Activated T-cell treated with anti-CD3 and anti-CD28 coated beads, Interleukin-2, amount 50 U/mL, for 24 hours (primary cell): Measurements from ENCODE around the gene SLC35E1.
"Not testable (repeated sequence)": the region's sequence is repeated elsewhere in the genome, so short reads cannot be mapped to it uniquely, and the experiment has no call there.

Experiments used
- DNase-seq: peaks from one replicate; pipeline ENCODE4 v3.0.0-alpha.2; 2020
- H3K27ac Mint-ChIP-seq: 2 replicates; pipeline ENCODE4 v1.8.0; 2020; ENCODE audit warnings: mild to moderate bottlenecking, mixed read lengths
- H3K27me3 Mint-ChIP-seq: 2 replicates; pipeline ENCODE4 v1.8.0; 2020; ENCODE audit warnings: mixed read lengths
- H3K36me3 Mint-ChIP-seq: 2 replicates; pipeline ENCODE4 v1.8.0; 2020; ENCODE audit warnings: low read depth, mixed read lengths
- H3K4me1 Mint-ChIP-seq: 2 replicates; pipeline ENCODE4 v1.8.0; 2020; ENCODE audit warnings: low read depth, mixed read lengths
- H3K4me3 Mint-ChIP-seq: 2 replicates; pipeline ENCODE4 v1.8.0; 2020; ENCODE audit warnings: mild to moderate bottlenecking, moderate library complexity, mixed read lengths
- H3K9me3 Mint-ChIP-seq: 2 replicates; pipeline ENCODE4 v1.8.0; 2020; ENCODE audit warnings: mixed read lengths

Gene SLC35E1

DNA sequence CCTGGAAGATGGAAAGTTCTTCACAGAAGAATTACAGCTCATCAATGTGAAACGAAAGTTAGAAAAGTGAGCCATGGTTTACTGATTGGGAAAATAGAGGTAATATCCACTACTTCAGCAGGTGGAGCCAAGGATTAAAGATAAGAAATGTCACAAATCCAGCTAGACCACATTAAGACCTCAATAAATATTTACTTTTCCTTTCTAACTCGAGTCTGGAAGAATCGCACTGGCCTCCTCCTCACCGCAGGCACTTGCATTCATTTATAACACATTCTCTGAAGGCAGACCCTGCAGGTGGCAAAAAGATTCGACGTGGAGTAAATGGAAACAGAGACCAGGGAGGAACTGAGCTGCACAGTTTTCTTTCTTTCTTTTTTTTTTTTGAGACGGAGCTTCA lies 7.4 kb downstream of the SLC35E1 start:
- Mint-ChIP-seq H3K9me3 (no peaks in the 10 kb centered on the region), H3K27me3 (no peaks in the 10 kb centered on the region), H3K4me1 (peaks cover 32% of the 10 kb centered on the region), H3K27ac (peak overlapping the region; percentile 74), H3K36me3 (peaks cover 89% of the 10 kb centered on the region), H3K4me3 (no peak overlapping the region)
- DNase-seq, result no peak

DNA sequence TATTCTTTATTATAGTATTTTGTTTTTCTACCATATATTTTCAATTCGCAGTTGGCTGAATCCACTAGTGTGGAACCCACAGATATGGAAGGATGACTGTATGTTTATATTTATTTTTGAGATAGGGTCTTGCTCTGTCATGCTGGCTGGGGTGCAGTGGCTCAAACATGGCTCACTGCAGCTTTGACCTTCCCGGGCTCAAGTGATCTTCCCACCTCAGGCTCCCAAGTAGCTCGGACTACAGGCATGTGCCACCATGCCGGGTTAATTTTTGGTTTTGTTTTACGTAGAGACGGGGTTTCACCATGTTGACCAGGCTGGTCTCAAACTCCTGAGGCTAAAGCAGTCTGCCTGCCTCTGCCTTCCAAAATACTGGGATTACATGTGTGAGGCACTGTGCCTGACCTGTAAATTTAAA lies 9.6 kb downstream of the SLC35E1 start:
- H3K36me3 Mint-ChIP-seq, result peaks cover 82% of the 10 kb centered on the region

DNA sequence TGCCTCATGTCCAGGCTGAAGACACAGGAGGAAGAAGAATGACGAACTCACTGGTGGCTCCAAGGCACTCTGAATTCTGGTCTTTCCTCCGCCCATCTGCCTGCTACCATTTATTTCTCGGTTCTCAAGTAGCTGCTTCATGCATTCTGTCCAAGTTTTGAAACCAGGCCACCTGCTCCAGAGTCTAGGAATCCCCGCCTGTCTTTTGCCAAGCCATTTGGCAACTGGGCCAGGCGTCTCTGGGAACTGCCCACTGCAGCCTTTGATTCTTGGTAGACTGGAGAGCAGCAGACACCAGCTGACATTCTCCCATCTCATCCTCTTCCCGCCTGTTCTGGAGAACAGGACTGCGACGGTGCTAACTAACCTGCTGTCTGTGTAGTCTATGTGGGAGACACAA lies 10.8 kb downstream of the SLC35E1 start:
- Mint-ChIP-seq H3K4me3 (no peak overlapping the region), H3K9me3 (no peaks in the 10 kb centered on the region), H3K36me3 (peaks cover 80% of the 10 kb centered on the region), H3K27ac (no peak overlapping the region), H3K27me3 (no peaks in the 10 kb centered on the region), H3K4me1 (peaks cover 15% of the 10 kb centered on the region)
- DNase-seq, result no peak

More for the DNA sequence above, 9.6 kb downstream of the SLC35E1 start:
- H3K4me3 Mint-ChIP-seq, result no peak overlapping the region
- no peaks in the 10 kb centered on the region for H3K27me3 Mint-ChIP-seq
- no peak for DNase-seq
- H3K4me1 Mint-ChIP-seq, result peaks cover 21% of the 10 kb centered on the region
- H3K27ac Mint-ChIP-seq, result no peak overlapping the region
- H3K9me3 Mint-ChIP-seq, result no peaks in the 10 kb centered on the region

DNA sequence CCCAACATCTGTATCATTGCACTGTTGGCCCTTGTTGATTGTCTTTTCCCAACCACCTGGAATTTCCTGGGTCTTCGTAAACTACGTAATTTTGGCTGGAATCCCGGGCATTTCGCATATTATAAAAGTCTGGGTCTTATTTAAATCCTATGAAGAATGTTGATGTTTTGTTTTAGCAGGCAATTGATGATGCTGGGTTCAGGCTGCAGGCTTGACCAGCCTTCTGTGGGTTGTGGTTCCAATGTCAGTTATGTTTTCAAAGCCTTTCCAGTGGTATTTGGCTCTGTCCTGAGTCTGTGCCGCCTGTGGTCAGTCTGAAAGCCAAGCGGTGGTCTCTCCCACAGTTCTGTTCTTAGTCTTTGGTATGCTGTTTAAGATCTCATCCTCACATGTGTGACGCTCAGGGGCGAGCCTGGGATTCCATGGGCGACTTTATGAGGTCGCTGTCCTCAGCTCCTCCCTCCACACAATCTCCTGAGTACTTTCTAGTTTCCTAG lies 12.4 kb downstream of the SLC35E1 start:
- Mint-ChIP-seq H3K9me3 (no peaks in the 10 kb centered on the region), H3K36me3 (peaks cover 81% of the 10 kb centered on the region), H3K27ac (peak overlapping the region; percentile 47), H3K4me1 (peaks cover 7% of the 10 kb centered on the region), H3K27me3 (no peaks in the 10 kb centered on the region), H3K4me3 (no peak overlapping the region)
- no peak for DNase-seq

DNA sequence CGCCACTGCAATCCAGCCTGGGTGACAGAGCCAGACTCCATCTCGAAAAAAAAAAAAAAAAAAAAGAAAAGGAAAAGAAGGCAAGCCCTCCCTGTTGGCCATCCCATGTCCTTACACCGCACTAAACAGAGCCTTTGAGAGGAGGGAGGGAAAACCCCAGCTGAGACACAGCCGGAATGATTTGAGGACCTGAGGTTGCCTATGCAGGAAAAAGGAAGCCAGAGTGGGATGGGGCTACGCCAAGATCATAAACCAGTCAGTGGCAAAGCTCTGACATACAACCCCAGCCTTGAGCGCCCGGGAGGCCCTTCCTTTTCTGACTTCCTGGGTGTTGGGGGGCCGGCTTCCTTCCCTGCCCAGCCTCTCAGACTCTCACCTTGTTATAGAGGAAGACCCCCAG lies 17.4 kb downstream of the SLC35E1 start:
- no peaks in the 10 kb centered on the region for H3K27me3 Mint-ChIP-seq
- H3K36me3 Mint-ChIP-seq, result peaks cover 87% of the 10 kb centered on the region
- H3K9me3 Mint-ChIP-seq, result no peaks in the 10 kb centered on the region
- peaks cover 9% of the 10 kb centered on the region for H3K4me1 Mint-ChIP-seq
- no peak overlapping the region for H3K4me3 Mint-ChIP-seq
- no peak for DNase-seq
- H3K27ac Mint-ChIP-seq, result no peak overlapping the region

DNA sequence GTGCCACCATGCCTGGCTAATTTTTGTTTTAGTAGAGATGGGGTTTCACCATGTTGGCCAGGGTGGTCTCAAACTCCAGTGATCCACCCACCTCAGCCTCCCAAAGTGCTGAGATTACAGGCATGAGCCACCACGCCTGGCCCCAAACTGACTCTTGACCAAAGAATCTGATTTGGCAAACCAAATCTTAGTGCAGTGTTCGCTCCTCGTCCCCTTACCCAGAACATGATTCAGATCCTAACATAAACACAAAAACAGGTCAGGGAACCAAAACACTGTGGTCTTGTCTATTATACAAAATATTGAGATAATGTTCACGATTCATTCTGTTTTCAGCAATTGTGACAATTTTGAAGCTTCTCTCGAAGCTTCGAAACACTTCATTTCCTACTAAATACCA lies 20.3 kb downstream of the SLC35E1 start:
- H3K27me3 Mint-ChIP-seq, H3K9me3 Mint-ChIP-seq, H3K27ac Mint-ChIP-seq, H3K4me3 Mint-ChIP-seq, DNase-seq: not testable (repeated sequence)
- peaks cover 22% of the 10 kb centered on the region for H3K4me1 Mint-ChIP-seq
- H3K36me3 Mint-ChIP-seq, result peaks cover 79% of the 10 kb centered on the region

DNA sequence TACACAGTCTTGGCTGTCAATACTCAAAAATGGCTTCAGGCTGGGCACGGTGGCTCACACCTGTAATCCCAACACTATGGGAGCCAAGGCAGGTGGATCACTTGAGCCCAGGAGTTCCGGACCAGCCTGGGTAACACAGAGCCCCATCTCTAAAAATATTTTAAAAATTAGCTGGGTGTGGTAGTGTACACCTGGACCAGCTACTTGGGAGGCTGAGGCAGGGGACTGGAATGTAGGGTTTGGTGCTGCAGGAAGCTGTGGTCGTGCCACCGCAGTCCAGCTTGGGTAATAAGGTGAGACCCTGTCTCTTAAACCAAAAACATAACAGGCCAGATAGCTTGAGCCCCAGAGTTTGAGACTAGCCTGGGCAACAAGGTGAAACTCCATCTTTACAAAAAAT lies 23.3 kb downstream of the SLC35E1 start:
- no peak overlapping the region for H3K27ac Mint-ChIP-seq
- H3K36me3 Mint-ChIP-seq, result peaks cover 62% of the 10 kb centered on the region
- H3K4me3 Mint-ChIP-seq, result no peak overlapping the region
- no peaks in the 10 kb centered on the region for H3K9me3 Mint-ChIP-seq
- peaks cover 34% of the 10 kb centered on the region for H3K4me1 Mint-ChIP-seq
- no peaks in the 10 kb centered on the region for H3K27me3 Mint-ChIP-seq
- DNase-seq, result no peak

DNA sequence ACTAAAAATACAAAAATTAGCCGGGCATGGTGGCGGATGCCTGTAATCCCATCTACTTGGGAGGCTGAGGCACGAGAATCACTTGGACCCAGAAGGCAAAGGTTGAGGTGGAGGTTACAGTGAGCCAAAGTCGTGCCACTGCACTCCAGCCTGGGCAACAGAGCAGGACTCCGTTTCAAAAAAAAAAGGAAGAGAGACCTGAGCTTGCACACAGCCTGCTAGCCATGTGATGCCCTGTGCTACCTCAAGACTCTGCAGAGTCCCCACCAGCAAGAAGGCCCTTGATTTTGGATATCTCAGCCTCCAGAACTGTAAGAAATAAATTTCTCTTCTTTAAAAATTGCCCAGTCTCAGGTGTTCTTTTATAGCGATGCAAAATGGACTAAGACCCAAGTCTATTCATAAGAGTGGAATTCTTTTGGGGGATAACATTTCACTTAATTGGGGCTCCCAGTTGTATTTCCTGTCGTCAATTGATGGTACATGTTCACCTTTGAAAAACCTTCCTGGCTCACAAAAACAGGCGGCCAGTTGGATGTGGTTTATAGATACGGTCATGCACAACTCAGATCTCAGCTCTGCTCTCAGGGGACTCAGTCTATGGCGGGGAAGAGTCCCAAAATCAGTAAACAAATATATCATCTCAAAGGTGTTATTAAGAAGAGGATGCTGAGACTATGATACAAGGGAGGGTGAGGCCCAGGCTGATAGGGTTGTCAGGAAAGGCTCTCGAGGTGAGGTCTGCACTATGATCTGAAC lies 27.6 kb downstream of the SLC35E1 start:
- no peak for DNase-seq
- H3K27ac Mint-ChIP-seq, result peak overlapping the region; percentile 77

DNA sequence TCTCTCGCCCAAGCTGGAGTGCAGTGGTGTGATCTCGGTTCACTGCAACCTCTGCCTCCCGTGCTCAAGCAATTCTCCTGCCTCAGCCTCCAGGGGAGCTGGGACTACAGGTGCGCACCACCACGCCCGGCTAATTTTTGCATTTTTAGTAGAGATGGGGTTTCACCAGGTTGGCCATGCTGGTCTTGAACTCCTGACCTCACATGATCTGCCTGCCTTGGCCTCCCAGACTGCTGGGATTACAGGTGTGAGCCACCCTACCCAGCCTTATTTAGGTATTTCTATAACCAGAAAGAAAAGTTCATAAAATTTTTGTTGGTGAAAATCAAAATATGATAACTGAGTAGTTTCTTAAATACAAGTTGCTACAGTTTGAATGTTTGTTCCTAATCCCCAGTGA lies 28.5 kb downstream of the SLC35E1 start:
- Mint-ChIP-seq H3K4me3 (peak overlapping the region; percentile 92), H3K27ac (peak overlapping the region; percentile 94), H3K4me1 (peaks cover 54% of the 10 kb centered on the region), H3K36me3 (peaks cover 57% of the 10 kb centered on the region)
- not testable (repeated sequence) for DNase-seq, H3K9me3 Mint-ChIP-seq, H3K27me3 Mint-ChIP-seq

More for the DNA sequence above, 27.6 kb downstream of the SLC35E1 start:
- peaks cover 50% of the 10 kb centered on the region for H3K4me1 Mint-ChIP-seq
- no peaks in the 10 kb centered on the region for H3K27me3 Mint-ChIP-seq
- no peaks in the 10 kb centered on the region for H3K9me3 Mint-ChIP-seq
- peak overlapping the region; percentile 53 for H3K4me3 Mint-ChIP-seq
- peaks cover 56% of the 10 kb centered on the region for H3K36me3 Mint-ChIP-seq

DNA sequence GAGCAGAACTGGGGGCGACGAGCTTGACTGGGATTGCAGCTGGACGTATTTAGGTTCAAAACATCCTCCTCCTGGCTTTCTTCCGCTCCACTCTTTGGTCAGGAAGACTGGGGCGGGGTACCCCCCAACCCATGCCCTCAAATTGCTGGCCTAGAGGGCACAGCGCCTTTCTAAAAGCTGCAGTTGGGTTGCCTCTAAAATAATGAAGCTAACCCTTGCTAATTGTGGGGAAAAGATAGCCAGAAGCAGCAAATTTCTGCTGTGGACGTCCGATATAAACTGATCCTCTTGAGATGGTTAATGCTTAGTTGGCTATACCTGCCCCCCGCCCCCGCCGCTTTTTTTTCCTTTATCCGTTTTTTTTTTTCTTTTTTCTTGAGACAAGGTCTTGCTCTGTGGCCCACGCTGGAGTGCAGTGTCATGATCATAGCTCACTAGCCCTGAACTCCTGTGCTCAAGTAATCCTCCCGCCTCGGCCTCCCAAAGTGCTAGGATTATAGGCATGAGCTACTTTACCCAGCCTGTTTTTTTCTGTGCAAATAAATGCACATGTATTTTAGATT lies 29.2 kb downstream of the SLC35E1 start:
- H3K9me3 Mint-ChIP-seq, result no peaks in the 10 kb centered on the region
- no peaks in the 10 kb centered on the region for H3K27me3 Mint-ChIP-seq
- peak overlapping the region; percentile 92 for H3K4me3 Mint-ChIP-seq
- peaks cover 62% of the 10 kb centered on the region for H3K36me3 Mint-ChIP-seq
- peaks cover 59% of the 10 kb centered on the region for H3K4me1 Mint-ChIP-seq
- H3K27ac Mint-ChIP-seq, result peak overlapping the region; percentile 94
- DNase-seq, result no peak

DNA sequence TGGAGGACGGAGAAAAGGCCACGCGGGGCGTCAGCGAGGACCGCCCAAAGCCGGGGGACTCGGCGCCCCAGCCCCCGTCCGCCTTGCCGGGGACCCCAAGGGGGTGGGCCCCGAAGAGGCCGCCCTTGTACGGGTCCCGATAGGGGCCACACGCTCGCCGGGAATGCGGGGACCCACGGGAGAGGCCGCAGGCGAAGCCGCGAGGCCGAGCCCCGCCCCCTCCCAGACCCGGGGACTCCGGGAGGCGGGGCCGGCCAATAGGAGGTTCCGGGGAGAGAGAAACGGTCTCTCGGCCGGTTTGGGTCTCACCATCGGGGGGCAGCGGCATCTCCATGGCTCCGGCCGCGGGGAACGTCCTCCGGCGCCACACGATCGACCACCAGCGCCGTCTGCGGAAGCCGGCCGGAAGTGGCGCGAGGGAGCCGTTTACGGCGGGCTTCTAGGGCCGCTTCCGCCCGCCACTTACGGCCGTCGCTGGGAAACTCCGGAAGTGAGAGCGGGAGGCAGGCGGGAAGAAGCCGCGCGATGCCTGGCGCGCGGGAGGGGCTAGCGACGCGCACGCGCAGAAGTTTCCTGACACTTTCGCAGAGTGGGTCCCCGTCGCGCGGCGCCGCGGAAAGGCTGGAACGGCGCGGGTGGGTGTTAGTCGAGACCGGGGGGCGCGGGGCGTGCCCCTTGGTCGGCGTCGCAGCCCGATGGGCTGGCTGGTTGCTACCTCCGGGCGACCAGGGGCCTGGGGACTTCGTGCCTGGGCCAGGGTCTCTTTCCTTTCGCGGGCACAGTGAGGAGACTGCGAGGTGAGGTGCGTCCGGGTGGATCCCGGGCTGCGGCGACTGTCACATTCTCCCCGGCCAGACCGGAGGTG lies 29.9 kb downstream of the SLC35E1 start, which contains the start of gene CHERP:
CHERP (minus strand) TSS at position 393 of the 865 bp plus-strand sequence; CDS start at position 334, 59 bp downstream.
- H3K4me1 Mint-ChIP-seq, result peaks cover 59% of the 10 kb centered on the region

DNA sequence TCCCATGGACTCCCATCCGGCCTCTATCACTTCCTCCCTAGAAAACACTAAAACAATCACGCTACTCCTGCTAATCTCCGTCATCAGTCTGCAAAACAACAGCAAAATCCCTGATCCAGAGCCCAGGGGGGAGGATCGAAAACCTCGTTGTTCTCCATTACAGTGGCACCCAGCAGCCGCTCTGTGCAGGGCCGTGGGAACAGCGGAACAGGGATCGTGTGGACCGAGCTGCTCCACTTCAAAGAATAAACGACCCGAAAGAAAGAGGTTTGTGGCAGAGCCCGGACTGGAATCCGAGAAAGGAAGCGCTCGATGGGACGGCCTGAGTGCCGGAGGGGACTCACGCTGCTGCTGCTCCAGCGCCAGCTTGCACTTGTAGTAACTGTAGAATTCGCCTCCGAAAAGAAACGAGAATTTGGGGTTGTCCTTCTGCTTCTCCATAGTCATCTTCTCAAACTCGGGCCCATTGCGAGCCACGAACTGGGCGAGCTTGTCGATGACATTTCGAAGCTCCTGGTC lies 30.6 kb downstream of the SLC35E1 start:
- Mint-ChIP-seq H3K27ac (peak overlapping the region; percentile 92), H3K4me3 (peak overlapping the region; percentile 92), H3K36me3 (peaks cover 76% of the 10 kb centered on the region), H3K27me3 (no peaks in the 10 kb centered on the region), H3K9me3 (no peaks in the 10 kb centered on the region), H3K4me1 (peaks cover 58% of the 10 kb centered on the region)
- DNase-seq, result no peak

More for the DNA sequence above, 29.9 kb downstream of the SLC35E1 start, which contains the start of gene CHERP:
- peaks cover 69% of the 10 kb centered on the region for H3K36me3 Mint-ChIP-seq
- peak within 1 kb of the TSS; percentile 94 for H3K27ac Mint-ChIP-seq
- H3K4me3 Mint-ChIP-seq, result peak within 1 kb of the TSS; percentile 92
- peak; percentile 95 for DNase-seq
- H3K27me3 Mint-ChIP-seq, result no peaks in the 10 kb centered on the region
- no peaks in the 10 kb centered on the region for H3K9me3 Mint-ChIP-seq

DNA sequence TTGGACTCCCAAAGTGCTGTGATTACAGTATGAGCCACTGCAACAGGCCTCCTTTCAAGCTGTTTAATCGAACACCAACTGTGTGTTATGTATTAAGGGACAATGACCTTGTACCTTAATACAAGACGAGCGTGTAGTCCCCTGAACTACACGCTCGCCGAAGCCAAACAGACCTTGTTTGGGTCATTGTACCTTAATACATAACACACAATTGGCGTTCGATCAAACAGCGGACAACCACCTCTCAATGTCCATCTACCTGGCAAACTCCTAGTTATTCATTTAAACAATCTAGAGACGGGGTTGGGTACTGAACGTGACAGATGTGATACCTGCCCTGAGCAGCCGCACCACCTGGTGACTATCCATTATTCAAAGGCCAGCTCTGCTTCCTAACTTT lies 31.3 kb downstream of the SLC35E1 start:
- DNase-seq, result no peak
- Mint-ChIP-seq H3K9me3 (no peaks in the 10 kb centered on the region), H3K36me3 (peaks cover 79% of the 10 kb centered on the region), H3K4me3 (peak overlapping the region; percentile 92), H3K27me3 (no peaks in the 10 kb centered on the region), H3K4me1 (peaks cover 57% of the 10 kb centered on the region), H3K27ac (peak overlapping the region; percentile 92)

DNA sequence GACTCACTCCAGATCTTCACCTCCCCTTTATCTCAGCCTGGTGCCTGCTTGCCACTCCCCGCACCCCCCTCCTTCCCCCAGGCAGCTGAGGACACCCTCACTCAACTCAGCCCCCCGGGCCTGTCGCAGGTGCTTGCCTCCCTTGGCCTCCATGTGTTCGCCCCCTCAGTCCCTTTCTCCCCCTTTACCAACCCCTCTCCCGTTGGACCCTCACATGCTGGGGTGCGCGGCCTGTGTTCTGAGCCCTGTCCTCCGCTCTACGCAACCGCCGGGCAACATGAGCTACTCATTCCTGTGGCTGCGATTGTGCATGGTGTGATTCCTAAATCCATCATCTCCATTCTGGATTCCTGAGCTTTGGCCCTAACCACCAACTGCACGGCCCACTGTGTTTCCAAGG lies 35.1 kb downstream of the SLC35E1 start:
- peaks cover 96% of the 10 kb centered on the region for H3K36me3 Mint-ChIP-seq

More for the DNA sequence above, 35.1 kb downstream of the SLC35E1 start:
- peaks cover 40% of the 10 kb centered on the region for H3K4me1 Mint-ChIP-seq
- H3K9me3 Mint-ChIP-seq, result no peaks in the 10 kb centered on the region
- no peaks in the 10 kb centered on the region for H3K27me3 Mint-ChIP-seq
- DNase-seq, result no peak
- peak overlapping the region; percentile 75 for H3K27ac Mint-ChIP-seq
- H3K4me3 Mint-ChIP-seq, result no peak overlapping the region
